K562 (cell line): Measurements from ENCODE around the gene SLC38A2.

Experiments used
- BRCA1 ChIP-seq, 2 experiments: fragments of 450-650 bp in 1 of 2; sonication (generic) in 1 of 2; formaldehyde crosslinking in 1 of 2; IDR thresholded peaks; 2 replicates each; pipeline versions ENCODE4 v1.5.0 to v1.6.1; 2017 to 2020; ENCODE audit warnings: mild to moderate bottlenecking in 1 of 2, missing genetic modification reagents in 1 of 2
- EP300 ChIP-seq: IDR thresholded peaks from 2 replicates; pipeline ENCODE4 v1.6.1; 2012; ENCODE audit warnings: low read length, improper control_type of control experiment
- EZH2 ChIP-seq: IDR thresholded peaks from 2 replicates; pipeline ENCODE4 v1.6.1; 2012; ENCODE audit warnings: low read depth, mild to moderate bottlenecking, inconsistent platforms, low read length, borderline replicate concordance
- GABPA ChIP-seq: fragments of 200-800 bp; sonication (Bioruptor generic); conservative IDR thresholded peaks from 2 replicates; pipeline ENCODE4 v1.6.1; 2016; ENCODE audit warnings: low read depth, missing genetic modification characterization, missing compliant biosample characterization
- GATAD2B ChIP-seq: fragments of 450-650 bp; IDR thresholded peaks from 2 replicates; pipeline ENCODE4 v1.6.1; 2017; ENCODE audit warnings: mild to moderate bottlenecking, borderline replicate concordance
- JUNB ChIP-seq: fragments of 450-650 bp; formaldehyde crosslinking; conservative IDR thresholded peaks from 2 replicates; pipeline ENCODE4 v1.4.0; 2020; ENCODE audit warnings: mild to moderate bottlenecking
- POLR2AphosphoS5 ChIP-seq: IDR thresholded peaks from 2 replicates; pipeline ENCODE4 v1.6.1; 2011; ENCODE audit warnings: mild to moderate bottlenecking, low read depth, low read length, moderate library complexity; ENCODE audit not compliant: control insufficient read depth, insufficient read depth
- ZNF408 ChIP-seq: fragments of 250-450 bp; sonication (Bioruptor Pico); IDR thresholded peaks from 2 replicates; pipeline ENCODE4 v1.4.0; 2020; ENCODE audit warnings: low read depth, mild to moderate bottlenecking, moderate library complexity
- ZNF551 ChIP-seq: fragments of 250-450 bp; sonication (Bioruptor Pico); IDR thresholded peaks from 2 replicates; pipeline ENCODE4 v1.5.0; 2021; ENCODE audit warnings: mild to moderate bottlenecking, moderate library complexity
- TF ChIP-seq, protein P1 (sequence below): fragments of 150-350 bp; IDR thresholded peaks from 2 replicates; pipeline ENCODE4 v1.6.1; 2014; ENCODE audit warnings: low read depth, mild to moderate bottlenecking, low read length, borderline replicate concordance
- TF ChIP-seq, protein P2 (sequence below): IDR thresholded peaks from 2 replicates; pipeline ENCODE4 v1.6.1; 2011; ENCODE audit not compliant: insufficient read length; ENCODE audit errors: extremely low read depth
- TF ChIP-seq, protein P3 (sequence below), 3 experiments: IDR thresholded peaks in 2 of 3; conservative IDR thresholded peaks in 1 of 3; 2 replicates each; pipeline ENCODE4 v1.5.1; 2011 to 2012; ENCODE audit warnings: low read length in 3 of 3, mild to moderate bottlenecking in 3 of 3, control low read depth in 2 of 3, improper control_type of control experiment in 1 of 3, inconsistent platforms in 1 of 3, low read depth in 1 of 3, mixed read lengths in 1 of 3, moderate library complexity in 1 of 3; ENCODE audit not compliant: insufficient read depth in 2 of 3
- TF ChIP-seq, protein P4 (sequence below): sonication (generic); formaldehyde crosslinking; IDR thresholded peaks from 2 replicates; pipeline ENCODE4 v1.9.0; 2022; ENCODE audit warnings: mild to moderate bottlenecking, missing genetic modification reagents
- TF ChIP-seq, protein P5 (sequence below): sonication (generic); formaldehyde crosslinking; IDR thresholded peaks from 2 replicates; pipeline ENCODE4 v1.8.1; 2022; ENCODE audit warnings: missing genetic modification reagents

DNA sequence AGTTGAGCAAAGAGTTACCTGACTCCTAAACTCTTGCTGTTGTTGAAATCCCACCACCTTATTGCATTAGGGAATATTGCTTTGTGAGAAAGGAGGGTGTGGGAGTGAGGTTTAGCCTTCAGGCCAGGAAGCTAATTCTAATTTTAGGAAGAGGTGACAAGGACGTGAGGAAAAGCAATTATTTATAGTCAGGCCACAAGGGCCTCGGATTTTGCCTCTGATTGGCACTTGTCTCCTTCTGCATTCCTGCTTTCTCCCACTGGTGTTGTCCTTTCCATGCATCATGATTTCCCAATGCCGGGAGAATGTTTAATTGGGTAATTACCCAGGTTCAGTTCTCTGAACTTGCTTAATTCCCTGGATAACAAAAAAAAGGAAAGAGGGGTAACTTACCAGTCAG is 37.9 kb upstream of the SLC38A2 start:
- TF ChIP-seq, protein P1, sequence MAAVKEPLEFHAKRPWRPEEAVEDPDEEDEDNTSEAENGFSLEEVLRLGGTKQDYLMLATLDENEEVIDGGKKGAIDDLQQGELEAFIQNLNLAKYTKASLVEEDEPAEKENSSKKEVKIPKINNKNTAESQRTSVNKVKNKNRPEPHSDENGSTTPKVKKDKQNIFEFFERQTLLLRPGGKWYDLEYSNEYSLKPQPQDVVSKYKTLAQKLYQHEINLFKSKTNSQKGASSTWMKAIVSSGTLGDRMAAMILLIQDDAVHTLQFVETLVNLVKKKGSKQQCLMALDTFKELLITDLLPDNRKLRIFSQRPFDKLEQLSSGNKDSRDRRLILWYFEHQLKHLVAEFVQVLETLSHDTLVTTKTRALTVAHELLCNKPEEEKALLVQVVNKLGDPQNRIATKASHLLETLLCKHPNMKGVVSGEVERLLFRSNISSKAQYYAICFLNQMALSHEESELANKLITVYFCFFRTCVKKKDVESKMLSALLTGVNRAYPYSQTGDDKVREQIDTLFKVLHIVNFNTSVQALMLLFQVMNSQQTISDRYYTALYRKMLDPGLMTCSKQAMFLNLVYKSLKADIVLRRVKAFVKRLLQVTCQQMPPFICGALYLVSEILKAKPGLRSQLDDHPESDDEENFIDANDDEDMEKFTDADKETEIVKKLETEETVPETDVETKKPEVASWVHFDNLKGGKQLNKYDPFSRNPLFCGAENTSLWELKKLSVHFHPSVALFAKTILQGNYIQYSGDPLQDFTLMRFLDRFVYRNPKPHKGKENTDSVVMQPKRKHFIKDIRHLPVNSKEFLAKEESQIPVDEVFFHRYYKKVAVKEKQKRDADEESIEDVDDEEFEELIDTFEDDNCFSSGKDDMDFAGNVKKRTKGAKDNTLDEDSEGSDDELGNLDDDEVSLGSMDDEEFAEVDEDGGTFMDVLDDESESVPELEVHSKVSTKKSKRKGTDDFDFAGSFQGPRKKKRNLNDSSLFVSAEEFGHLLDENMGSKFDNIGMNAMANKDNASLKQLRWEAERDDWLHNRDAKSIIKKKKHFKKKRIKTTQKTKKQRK = no peak
- TF ChIP-seq, protein P2, sequence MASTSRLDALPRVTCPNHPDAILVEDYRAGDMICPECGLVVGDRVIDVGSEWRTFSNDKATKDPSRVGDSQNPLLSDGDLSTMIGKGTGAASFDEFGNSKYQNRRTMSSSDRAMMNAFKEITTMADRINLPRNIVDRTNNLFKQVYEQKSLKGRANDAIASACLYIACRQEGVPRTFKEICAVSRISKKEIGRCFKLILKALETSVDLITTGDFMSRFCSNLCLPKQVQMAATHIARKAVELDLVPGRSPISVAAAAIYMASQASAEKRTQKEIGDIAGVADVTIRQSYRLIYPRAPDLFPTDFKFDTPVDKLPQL = no peak
- TF ChIP-seq, protein P3, sequence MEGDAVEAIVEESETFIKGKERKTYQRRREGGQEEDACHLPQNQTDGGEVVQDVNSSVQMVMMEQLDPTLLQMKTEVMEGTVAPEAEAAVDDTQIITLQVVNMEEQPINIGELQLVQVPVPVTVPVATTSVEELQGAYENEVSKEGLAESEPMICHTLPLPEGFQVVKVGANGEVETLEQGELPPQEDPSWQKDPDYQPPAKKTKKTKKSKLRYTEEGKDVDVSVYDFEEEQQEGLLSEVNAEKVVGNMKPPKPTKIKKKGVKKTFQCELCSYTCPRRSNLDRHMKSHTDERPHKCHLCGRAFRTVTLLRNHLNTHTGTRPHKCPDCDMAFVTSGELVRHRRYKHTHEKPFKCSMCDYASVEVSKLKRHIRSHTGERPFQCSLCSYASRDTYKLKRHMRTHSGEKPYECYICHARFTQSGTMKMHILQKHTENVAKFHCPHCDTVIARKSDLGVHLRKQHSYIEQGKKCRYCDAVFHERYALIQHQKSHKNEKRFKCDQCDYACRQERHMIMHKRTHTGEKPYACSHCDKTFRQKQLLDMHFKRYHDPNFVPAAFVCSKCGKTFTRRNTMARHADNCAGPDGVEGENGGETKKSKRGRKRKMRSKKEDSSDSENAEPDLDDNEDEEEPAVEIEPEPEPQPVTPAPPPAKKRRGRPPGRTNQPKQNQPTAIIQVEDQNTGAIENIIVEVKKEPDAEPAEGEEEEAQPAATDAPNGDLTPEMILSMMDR (IDR thresholded peaks at IDR 0.05 in 2 of 3, conservative IDR thresholded peaks at IDR 0.05 in 1 of 3; ENCODE audit: insufficient read depth in 2 of 3, low read depth in 1 of 3, low read length in 3 of 3) = no peak
- no peak for TF ChIP-seq EZH2
- no peak for TF ChIP-seq JUNB (CRISPR knock-in tag)
- TF ChIP-seq, protein P4, sequence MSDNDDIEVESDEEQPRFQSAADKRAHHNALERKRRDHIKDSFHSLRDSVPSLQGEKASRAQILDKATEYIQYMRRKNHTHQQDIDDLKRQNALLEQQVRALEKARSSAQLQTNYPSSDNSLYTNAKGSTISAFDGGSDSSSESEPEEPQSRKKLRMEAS = no peak
- no peak for TF ChIP-seq GATAD2B
- TF ChIP-seq GABPA = no peak
- no peak for TF ChIP-seq EP300
- TF ChIP-seq, protein P5, sequence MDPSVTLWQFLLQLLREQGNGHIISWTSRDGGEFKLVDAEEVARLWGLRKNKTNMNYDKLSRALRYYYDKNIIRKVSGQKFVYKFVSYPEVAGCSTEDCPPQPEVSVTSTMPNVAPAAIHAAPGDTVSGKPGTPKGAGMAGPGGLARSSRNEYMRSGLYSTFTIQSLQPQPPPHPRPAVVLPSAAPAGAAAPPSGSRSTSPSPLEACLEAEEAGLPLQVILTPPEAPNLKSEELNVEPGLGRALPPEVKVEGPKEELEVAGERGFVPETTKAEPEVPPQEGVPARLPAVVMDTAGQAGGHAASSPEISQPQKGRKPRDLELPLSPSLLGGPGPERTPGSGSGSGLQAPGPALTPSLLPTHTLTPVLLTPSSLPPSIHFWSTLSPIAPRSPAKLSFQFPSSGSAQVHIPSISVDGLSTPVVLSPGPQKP (CRISPR knock-in tag) = no peak
- no peak for TF ChIP-seq POLR2AphosphoS5
- TF ChIP-seq ZNF551 (CRISPR knock-in tag) = no peak
- no peak for TF ChIP-seq BRCA1 (IDR thresholded peaks at IDR 0.05)
- no peak for TF ChIP-seq BRCA1 (CRISPR knock-in tag; IDR thresholded peaks at IDR 0.05)
- no peak for TF ChIP-seq ZNF408 (CRISPR knock-in tag)
